Measurements from ENCODE around the gene LMLN.
"Not testable (repeated sequence)": the region's sequence is repeated elsewhere in the genome, so short reads cannot be mapped to it uniquely, and the experiment has no call there.

The LMLN gene

DNA sequence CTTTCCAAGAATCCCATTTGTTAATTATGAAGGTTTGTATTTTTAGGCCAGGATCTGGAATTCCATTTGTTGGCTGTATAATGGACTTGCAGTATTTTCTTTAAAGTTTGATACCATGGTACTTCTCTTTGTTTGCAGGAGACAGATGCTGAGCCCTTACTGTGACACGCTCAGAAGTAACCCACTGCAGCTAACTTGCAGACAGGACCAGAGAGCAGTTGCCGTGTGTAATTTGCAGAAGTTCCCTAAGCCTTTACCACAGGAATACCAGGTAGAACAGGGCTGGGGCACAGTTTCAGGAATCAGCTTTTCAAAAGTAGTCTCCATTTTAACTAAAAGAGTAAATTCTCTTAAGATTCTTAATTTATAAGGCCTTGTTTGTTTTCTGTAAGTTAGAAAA, 59.1 kb downstream of the LMLN start:
- no peak overlapping the region for H3K4me3 ChIP-seq (ENCODE audit: low read depth, low read length)
- DNase-seq (ENCODE audit: low read depth): no peak

GRCh38 chr3:198021320-198021719, 61.3 kb downstream of the LMLN start:
- no peak overlapping the region for H3K4me3 ChIP-seq (ENCODE audit: low read depth, low read length)

GRCh38 chr3:198022604-198023003, 62.6 kb downstream of the LMLN start:
- H3K4me3 ChIP-seq (ENCODE audit: low read depth, low read length): no peak overlapping the region
- no peak for DNase-seq (ENCODE audit: low read depth)

More at GRCh38 chr3:198021320-198021719, 61.3 kb downstream of the LMLN start:
- DNase-seq (ENCODE audit: low read depth): no peak

DNA sequence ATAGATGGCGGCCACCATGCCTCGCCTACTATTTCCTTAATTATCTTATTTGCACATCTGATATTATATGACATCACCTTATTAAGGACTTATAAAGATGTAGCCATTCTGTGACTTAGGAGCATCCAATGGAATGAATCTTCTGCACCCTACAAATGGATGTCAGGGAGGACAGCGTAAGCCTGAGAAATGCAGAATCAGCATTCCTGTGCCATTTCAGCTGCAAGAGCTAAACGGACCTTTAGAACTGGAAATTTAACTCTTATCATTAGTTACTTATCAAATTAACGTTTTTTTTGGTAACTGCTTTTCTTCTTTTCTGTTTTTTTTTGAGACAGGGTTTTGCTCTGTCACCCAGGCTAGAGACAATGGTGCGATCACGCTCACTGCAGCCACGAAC, 65.6 kb downstream of the LMLN start:
- no peak for DNase-seq (ENCODE audit: low read depth)
- H3K4me3 ChIP-seq (ENCODE audit: low read depth, low read length): no peak overlapping the region

- H3K4me3 ChIP-seq (ENCODE audit: low read depth, low read length): no peak overlapping the region
Measured at GRCh38 chr3:198026620-198027019, 66.6 kb downstream of the LMLN start.

DNA sequence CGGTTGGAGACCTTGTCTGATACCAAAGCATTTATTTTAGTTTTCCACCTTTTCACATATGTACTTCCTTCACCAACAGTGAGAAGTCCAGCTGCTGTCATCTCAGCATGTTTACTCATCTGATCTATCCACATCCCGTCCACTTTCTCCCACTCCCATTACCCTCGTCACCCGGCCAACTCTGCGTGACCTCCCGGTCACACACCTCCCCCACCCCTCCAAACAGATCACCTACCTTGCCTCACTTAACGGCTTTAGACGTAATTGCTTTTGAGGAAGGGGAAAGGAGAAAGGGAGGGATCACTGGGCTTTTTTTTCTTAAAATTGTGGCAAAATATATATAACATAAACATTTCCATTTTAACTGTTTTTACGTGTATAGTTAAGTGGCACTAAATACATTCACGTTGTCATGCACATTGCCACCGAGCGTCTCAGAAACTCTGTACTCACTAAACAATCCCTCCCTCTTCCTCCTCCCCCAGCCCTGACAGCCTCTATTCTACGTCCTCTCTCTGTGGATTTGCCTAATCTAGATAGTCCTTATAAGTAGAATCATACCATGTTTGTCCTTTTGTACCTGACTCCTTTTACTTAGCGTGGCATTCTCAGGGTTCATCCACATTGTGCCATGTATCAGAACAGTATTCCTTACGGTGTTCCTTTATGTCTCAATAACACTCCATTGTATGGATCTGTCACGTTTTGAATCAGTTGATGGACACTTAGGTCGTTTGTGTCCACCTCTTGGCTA, 67.2 kb downstream of the LMLN start:
- DNase-seq (ENCODE audit: low read depth): no peak
- H3K4me3 ChIP-seq (ENCODE audit: low read depth, low read length): no peak overlapping the region

More at GRCh38 chr3:198026620-198027019, 66.6 kb downstream of the LMLN start:
- DNase-seq (ENCODE audit: low read depth): no peak

DNA sequence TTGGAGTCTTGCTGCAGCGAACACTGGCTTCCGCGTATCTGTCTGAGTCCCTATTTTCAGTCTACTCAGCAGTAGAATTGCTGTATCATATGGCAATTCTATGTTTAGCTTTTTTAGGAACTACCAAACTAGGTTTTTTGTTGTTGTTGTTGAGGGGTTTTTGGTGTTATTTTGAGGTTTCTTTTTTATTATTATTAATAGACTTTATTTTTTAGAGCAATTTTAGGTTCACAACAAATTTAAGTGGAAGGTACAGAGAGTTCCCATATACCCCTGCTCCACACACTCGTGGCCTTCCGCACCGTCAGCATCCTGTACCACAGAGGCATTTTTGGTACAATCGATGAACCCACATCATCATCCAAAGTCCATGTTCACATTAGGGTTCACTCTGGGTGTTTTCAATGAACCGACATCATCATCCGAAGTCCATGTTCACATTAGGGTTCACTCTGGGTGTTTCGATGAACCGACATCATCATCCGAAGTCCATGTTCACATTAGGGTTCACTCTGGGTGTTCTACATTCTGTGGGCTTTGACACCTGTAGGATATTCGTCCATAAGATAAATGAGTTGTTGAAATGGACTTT, 67.9 kb downstream of the LMLN start:
- no peak for DNase-seq (ENCODE audit: low read depth)
- H3K4me3 ChIP-seq (ENCODE audit: low read depth, low read length): no peak overlapping the region

- H3K4me3 ChIP-seq (ENCODE audit: low read depth, low read length): no peak overlapping the region
- peak; percentile 42 for DNase-seq (ENCODE audit: low read depth)
Measured at GRCh38 chr3:198028718-198029117, 68.7 kb downstream of the LMLN start.

DNA sequence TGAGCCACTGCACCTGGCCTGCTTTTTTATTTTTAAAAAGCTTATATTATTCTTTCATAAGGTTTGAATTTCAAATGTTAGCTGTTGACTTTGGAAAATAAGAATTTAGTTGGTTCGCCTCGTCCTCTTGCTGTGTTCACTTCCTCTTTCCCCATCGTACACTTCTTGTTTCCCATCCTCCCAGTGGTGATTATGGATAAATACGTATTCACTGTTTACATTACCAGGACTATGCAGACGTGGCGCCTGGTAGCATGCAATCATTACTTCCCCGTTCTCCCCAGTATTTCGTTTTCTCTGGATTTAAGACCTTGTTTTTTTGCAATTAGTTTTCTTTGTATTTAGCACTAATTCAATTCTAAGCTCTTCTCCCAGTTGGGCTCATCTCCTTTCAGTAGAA, 70.1 kb downstream of the LMLN start:
- no peak for DNase-seq (ENCODE audit: low read depth)
- H3K4me3 ChIP-seq (ENCODE audit: low read depth, low read length): no peak overlapping the region

DNA sequence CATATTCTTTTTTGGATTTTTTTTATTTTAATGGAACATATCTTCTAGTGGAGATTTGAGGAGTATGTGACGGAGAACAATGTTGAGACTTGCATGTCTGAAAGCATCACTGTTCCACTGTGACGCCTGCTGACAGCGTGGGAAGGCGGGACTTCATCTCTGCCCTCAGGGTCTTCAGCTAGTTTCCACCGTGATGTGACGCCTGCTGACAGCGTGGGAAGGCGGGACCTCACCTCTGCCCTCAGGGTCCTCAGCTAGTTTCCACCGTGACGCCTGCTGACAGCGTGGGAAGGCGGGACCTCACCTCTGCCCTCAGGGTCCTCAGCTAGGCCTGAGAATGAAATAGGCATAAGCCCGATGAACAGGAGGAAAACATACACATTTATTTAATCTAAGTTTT, 70.7 kb downstream of the LMLN start:
- DNase-seq (ENCODE audit: low read depth): no peak
- H3K4me3 ChIP-seq (ENCODE audit: low read depth, low read length): no peak overlapping the region

GRCh38 chr3:198032039-198032936, 72.3 kb downstream of the LMLN start:
- H3K4me3 ChIP-seq (ENCODE audit: low read depth, low read length): no peak overlapping the region
- no peak for DNase-seq (ENCODE audit: low read depth)

DNA sequence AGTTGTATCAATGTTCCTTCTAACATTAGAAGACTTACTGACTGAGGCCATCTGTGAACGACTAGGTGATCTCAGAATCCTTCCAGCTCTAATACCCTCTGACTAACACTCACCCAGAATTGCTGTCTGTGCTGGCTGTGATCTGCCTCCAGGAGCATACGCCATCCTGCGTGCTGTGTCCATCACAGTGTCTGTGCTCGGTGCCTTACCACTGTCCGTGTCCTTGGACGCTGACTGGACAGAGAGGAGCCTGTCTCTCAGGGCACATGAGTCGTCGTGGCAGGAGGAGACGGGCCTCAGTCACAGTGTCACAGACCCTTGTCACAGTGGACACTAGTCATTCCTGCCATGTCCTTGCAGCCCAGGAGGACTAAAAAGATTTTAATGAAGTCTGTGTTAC, 83.1 kb downstream of the LMLN start:
- H3K4me3 ChIP-seq (ENCODE audit: low read depth, low read length): no peak overlapping the region
- DNase-seq (ENCODE audit: low read depth): no peak

- DNase-seq (ENCODE audit: low read depth): no peak
- no peak overlapping the region for H3K4me3 ChIP-seq (ENCODE audit: low read depth, low read length)
Measured at GRCh38 chr3:198046120-198046857, 86.3 kb downstream of the LMLN start.

DNA sequence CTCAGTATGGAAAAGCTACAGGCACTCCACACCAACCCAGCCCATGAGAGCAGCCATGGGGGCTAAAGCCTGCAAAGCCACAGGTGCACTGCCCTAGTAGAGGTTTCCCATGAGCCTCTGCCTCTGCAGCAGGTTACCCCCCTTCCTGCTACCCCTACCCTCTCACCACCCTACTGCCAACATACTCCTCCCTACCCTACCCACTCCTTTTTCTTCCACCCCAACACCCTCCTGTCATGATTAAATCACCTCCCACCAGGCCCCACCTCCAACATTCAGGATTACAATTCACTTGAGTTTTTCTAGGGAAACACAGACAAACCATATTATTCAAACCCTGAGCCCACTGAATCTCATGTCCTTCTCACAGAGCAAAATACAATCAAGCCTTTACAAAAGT, 88.4 kb downstream of the LMLN start:
- DNase-seq (ENCODE audit: low read depth): no peak
- H3K4me3 ChIP-seq (ENCODE audit: low read depth, low read length): no peak overlapping the region

- H3K4me3 ChIP-seq (ENCODE audit: low read depth, low read length): no peak overlapping the region
- no peak for DNase-seq (ENCODE audit: low read depth)
Measured at GRCh38 chr3:198051836-198052235, 91.8 kb downstream of the LMLN start.

DNA sequence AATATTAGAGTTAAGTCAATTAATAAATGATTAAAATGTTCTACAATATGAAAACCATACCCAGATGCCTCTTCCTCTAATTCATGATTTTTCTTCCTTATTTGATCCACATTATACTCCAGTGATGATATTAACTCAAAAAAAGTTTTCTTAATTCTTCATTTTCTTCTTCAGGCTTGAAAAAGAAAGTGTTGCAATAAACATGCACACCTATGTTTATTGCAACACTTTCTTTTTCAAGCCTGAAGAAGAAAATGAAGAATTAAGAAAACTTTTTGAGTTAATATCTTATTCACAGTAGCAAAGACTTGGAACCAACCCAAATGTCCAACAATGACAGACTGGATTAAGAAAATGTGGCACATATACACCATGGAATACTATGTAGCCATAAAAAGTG, 93.4 kb downstream of the LMLN start:
- H3K4me3 ChIP-seq (ENCODE audit: low read depth, low read length); DNase-seq (ENCODE audit: low read depth): not testable (repeated sequence)

- H3K4me3 ChIP-seq (ENCODE audit: low read depth, low read length): no peak overlapping the region
- no peak for DNase-seq (ENCODE audit: low read depth)
Measured at GRCh38 chr3:198061119-198062067, 101.4 kb downstream of the LMLN start.

- DNase-seq (ENCODE audit: low read depth): no peak
- no peak overlapping the region for H3K4me3 ChIP-seq (ENCODE audit: low read depth, low read length)
Measured at GRCh38 chr3:198062068-198062465, 102.0 kb downstream of the LMLN start.

- no peak for DNase-seq (ENCODE audit: low read depth)
- no peak overlapping the region for H3K4me3 ChIP-seq (ENCODE audit: low read depth, low read length)
Measured at GRCh38 chr3:198064420-198064819, 104.4 kb downstream of the LMLN start.
